ENCODE results near the gene FOXJ3.

FOXJ3 gene

DNA sequence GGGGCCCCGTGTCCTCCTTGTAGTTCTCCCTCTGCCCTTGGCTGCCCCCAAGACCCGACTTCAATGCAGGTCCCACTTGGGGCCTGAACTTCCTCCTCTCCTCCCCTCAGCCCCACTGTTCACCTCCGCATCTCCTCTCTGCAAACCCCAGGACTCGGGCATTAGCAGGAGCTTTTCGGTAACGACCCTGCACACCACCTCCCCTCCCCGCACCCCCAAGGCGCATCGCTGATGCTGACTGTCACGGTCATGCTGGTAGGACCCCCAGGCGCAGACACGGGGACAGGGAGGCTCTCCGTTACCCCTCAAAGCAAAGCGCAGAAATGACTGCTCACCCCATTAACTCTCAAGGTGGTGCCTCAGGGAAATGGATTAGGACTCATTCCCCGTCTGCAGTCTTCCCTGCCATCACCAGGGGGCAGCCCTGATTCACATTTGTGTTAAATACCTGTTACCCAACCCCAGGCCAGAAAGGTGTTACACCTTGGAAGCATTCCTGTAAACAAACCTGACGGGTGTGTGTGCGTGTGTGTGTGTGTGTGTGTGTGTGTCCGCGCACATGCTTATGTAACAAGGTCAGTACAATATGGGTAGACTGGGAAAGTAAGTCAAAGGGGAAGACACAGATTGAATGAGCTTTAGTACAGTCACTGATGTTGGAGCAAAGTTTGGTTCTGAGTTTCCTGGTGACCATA is 188.3 kb downstream of the FOXJ3 start:
- peak; percentile 27 to 49 for DNase-seq (ENCODE audit: low read depth in 2 of 2, low spot score in 1 of 2)

DNA sequence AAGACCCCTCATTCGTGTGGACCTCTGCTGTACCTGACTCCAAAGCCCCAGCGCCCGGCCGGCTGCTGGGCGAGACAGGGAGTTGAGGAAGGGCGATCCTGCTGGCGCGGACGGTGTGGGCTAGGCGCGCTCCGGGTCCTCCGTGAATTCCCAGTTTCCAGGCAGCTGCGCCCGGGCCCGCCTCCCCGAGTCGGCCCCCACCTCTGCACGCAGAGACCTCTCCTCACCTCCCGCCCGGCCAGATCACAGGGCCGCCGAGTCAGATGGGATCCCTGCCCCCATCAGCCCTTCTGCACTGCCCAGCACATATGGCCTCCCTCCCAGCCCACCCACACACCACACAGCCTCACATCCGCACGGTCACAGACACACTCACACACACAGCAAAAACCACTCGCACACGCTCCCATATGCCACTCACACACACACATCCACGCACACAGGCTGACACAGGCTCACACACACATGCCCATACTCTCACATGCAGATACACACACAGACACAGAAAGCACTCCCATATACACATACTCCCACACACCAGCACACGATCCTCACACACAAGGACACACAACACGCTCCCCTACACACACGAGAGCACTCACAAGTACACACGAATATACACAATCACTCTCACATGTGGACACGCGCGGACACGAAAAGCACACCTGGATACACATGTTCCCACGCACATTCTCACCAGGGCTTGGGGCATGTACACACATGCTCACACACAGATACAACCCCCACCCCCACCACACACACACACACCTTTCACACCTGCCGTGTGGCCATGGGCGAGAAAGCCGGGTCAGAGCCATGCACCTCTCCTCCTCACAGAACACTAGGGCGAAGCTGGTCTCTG is 189.0 kb downstream of the FOXJ3 start:
- no peak for DNase-seq (ENCODE audit: low read depth in 2 of 2, low spot score in 1 of 2)

DNA sequence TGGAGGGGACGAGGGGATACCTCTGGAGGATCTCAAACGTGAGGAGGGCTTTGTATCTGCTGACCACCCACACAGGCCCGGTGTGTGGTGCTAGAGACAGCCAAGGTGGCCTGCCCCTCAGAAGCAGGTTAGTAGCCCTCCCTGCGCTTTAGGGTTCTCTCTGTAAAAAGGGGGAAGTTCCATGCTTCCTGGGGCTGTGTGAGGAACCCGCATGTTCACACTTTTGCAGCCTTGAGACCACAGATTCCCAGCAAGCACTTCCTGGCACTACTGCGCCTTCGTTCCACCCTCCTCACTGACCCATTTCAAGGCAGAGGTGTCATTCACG is 189.7 kb downstream of the FOXJ3 start:
- no peak for DNase-seq (ENCODE audit: low read depth in 2 of 2, low spot score in 1 of 2)

DNA sequence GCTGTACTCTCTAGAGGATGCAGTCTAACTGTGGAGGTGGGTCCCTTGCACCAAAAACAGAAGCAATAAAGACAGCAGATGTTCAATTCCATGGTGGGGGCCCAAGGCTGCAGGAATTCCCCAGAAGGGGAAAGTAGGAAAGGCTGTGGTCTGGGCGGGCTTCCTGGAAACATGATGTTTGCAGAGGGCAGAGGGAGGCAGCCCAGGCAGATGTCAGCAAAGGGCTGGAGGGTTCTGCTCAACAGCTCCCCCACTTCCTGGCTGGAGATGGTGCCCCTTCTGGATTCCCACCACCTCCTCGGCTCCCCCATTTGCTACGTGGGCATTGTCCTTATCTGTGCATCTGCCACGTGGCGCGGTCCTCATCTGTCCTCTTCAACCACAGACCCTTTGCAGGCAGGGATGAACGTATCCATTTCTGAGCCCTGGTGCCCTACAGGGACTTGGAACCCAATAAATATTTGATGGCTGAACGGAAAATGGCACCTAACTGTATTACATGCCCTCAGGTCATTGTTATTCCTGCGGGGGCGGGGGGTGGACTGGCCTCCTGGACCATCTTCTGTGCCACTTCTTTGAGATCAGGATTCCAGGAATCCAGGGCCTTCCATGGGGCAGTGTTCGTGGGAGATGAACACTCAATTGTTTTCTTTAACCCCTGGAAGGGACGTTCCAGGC is 190.2 kb downstream of the FOXJ3 start:
- no peak for DNase-seq (ENCODE audit: low read depth in 2 of 2, low spot score in 1 of 2)

DNA sequence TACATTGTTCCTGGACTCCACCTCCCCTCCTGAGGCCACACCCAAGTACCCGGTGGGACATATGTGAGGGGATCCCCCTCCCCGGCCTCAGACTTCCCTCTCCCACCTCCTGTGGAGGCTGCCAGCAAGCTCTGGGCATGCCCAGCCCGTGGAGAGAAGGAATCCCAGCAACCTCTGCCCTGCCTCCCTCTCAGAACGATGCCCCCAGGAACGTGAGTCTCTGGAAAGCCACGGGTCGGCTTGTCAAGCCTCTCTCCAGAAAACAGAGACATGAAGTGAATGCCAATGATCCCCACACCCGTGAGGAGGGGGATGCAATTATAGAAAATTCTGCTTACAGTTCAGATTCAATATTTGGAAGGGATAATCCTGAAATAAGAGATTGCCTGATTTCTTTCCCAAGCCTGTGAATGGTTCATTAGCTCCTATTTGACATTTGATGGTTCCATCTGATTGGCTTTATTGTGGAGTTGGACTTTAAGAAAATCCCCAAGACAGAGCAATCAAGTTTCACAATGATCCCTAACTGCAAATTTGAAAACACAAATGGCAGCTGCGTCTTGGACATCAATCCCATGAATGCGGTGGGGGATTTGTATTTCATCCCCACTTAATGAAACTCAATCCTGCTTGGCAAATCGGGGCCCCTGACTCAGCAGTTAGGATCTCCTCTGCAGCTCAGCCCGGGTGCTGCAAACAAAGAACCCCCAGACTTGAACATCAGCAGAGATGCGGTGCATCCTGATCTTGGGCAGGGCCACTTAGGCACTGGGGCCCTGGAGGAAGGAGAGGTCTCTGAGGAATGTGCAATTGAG is 190.9 kb downstream of the FOXJ3 start:
- DNase-seq (ENCODE audit: low read depth in 2 of 2, low spot score in 1 of 2), result no peak

DNA sequence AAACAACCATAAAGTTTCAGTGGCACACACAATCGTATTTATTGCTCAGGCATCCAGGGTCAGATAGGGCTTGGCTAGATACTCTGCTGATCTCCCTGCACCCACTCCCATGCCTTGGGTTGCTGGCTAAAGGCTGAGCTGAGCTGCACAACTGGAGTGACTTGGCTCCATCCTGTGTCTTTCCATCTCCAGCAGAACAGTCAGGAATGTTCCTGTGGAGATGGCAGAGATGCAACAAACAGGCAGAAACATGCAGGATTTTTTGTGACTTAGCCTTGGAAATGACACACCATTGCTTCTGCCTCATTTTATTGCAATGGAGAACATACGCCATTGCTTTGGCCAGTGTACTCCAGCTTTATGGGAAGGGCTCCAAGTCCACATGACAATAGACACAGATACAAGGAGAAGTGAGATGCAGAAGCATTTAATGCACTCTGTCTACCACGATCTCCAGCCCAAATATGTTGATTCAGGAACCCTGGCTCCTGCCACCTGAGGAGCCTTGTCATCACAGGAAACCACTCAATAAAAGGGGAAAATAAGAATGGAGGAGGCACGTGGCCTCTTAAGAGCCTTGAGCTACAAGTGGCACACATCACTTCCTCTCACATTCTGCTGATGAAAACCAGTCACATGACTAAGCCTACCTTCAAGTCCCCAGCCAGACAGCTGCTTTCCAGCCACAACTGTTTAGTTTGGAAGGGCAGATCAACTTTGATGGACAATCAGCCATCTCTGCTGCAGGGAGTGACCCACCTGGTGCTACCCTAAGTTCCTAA is 191.9 kb downstream of the FOXJ3 start:
- no peak for DNase-seq (ENCODE audit: low read depth in 2 of 2, low spot score in 1 of 2)

DNA sequence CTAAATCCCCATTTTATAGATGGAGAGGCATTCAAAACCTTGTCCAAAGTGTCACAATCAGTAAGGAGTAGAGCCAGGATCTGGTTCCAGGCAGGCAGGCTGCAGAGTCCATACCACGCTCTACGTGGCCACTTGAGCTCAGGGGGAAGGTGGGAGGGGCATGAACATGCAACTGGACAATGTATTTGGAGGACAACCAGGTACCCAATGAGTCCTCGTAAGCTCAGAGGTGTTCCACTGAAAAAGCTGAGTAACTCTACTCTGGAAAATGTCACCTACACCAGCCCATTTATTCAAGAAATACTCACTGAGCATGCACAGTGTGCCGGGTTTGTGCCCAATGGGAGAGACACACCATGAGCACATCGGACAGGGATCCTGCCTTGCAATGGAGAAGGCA is 193.1 kb downstream of the FOXJ3 start:
- DNase-seq (ENCODE audit: low read depth in 2 of 2, low spot score in 1 of 2), result no peak

DNA sequence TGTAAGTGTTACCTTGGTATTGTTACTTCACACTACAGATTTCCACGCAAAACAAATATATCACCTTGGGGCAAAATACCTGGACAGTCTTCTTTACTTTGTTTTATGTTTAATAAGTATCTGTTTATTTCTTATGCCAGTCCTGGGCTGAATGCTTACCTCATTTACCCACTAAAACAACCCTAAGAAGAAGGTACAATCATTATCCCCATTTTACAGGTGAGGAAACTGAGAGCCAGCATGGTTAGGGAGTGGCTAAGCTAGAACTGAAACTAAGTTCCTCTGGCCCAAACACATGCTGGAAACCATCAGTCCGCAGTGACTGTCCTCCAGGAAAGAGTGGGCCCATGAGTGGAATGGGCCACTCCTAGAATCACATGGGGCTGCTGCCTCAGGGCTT is 194.8 kb downstream of the FOXJ3 start:
- no peak for DNase-seq (ENCODE audit: low read depth in 2 of 2, low spot score in 1 of 2)

DNA sequence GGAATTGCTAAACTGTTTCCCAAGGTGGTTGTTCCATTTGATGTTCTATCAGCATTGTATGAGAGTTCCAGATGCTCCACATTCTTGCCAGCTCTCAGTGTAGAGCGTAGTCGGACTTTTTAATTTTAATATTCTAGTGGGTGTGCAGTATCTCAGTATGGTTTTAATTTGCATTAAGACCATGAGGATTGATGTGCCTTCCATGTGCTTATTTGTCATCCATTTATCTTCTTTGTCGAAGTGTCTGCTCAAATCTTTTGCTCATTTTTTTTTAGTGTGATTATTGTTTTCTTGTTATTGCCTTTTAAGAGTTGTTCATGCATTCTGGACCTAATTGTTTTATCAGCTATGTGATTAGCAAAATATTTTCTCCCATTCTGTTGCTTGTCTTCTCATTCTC is 195.6 kb downstream of the FOXJ3 start:
- DNase-seq (ENCODE audit: low read depth in 2 of 2, low spot score in 1 of 2), result no peak

DNA sequence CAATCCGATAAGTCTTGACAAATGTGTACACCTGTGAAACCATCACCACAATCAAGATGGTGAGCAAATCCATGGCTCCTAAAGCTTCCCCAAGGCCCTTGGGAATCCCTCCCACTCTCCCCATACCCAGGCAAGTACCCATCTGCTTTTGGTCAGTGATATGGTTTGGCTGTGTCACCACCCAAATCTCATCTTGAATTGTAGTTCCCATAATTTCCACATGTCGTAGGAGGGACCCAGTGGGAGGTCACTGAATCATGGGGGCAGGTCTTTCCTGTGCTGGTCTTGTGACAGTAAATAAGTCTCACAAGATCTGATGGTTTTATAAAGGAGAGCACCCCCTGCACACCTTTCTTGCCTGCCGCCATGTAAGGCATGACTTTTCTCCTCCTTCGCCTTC is 196.4 kb downstream of the FOXJ3 start:
- no peak for DNase-seq (ENCODE audit: low read depth in 2 of 2, low spot score in 1 of 2)

DNA sequence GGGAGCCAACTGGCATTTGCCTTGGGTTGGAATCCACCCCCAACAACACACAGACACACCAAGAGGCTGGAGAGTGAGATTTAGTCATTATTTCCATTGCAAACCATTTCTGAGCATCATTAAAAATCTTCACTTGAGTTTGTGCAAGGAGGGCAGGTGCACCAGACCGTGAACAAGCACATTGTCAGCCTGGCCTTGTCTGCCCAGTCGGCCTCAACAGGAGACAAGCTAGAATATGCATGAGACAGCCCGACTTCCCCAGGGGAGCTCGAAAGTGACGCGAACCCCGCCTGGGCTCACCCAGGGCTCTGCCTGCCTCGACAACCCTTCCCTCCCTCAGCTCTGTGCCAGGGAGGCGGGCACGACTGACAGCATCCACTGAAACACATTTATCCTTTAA is 197.3 kb downstream of the FOXJ3 start:
- DNase-seq (ENCODE audit: low read depth in 2 of 2, low spot score in 1 of 2), result no peak

DNA sequence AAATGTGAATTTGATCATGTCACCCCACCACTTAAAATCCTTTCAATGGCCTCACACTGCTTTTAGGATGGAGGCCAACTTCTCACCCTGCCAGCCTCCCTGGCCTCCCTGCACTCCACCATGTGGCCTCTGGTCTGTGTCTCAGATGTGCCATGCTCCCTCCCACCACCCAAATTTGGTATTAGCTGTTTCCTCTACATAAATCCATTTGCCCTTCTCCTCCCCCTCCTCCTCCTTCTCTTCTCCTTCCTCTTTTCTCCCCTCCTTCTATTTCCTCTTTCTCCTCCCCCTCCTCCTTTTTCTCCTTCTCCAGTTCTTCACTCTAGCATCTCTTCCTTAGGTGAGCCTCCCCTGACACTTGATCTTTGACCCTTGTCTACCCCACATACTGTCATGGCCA is 198.6 kb downstream of the FOXJ3 start:
- no peak for DNase-seq (ENCODE audit: low read depth in 2 of 2, low spot score in 1 of 2)

DNA sequence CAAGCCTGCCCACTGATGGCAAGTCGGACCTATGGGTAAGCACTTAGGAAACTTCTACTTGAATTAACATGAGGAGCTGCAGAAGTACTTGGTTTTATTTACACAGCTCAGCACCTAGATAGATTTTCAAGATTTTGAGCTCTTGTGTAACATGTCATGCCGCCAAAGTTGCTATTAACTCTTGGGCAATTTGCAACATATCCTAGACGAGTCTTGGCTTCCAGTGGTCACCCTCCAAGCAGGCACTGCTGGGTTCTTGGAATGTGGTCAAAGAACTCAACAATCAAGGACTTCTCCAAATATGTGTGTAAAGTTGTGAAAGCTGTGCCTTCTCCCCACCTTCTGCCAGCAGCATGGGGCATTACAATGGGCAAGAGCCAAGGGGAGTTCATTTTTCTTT is 199.6 kb downstream of the FOXJ3 start:
- DNase-seq (ENCODE audit: low read depth in 2 of 2, low spot score in 1 of 2), result no peak

DNA sequence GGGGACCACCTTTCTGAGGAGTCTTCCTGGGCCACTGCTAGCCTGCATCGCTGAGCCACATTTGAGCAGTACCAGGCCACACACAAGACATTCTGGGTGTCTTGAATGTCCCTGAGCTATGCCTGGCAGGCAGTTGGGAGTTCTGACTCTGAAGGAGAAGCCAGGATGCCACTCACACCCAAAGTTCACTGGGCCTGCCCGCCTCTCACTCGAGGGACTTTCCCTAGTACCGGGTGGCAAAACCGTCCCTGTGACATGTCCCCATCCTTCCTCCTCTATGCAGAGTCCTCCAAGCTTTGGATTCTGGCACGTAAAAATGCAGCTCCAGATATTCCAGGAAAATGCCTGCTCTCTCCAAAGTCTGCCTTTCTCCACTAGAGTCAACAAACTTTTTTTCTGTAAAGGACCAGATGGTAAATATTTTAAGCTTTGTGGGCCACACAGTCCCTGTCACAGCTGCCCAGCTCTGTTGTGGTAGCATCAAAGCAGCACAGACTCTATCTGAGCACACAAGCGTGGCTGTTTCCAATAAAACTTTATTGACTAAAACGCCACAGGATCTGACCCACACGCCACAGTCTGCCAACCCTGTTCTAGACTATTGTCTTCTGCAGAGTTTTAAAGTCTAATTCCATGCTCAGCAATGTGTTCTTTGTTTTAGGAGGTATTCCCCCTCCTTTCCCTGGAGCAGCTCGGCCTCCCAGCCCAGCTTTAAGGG is 201.1 kb downstream of the FOXJ3 start:
- DNase-seq (ENCODE audit: low read depth in 2 of 2, low spot score in 1 of 2), result no peak

DNA sequence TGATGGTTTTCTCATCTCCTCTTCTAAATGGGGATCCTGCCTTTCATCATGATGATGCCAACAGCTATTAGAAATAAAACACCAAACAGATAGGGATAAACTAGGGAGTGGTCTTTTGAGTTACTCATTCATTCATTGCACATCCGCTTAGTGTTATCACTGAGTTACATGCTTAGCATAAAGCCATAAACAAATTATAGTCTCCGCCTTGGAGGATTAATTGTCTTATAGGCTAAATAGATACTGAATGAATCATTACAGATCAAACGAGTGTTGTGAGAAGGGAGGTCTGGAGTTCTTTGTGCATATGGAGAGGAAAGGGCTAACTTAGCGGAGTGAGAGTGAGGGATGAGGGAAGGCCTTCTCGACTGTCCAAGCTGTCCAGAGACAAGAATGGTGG is 201.6 kb downstream of the FOXJ3 start:
- DNase-seq (ENCODE audit: low read depth in 2 of 2, low spot score in 1 of 2), result no peak

DNA sequence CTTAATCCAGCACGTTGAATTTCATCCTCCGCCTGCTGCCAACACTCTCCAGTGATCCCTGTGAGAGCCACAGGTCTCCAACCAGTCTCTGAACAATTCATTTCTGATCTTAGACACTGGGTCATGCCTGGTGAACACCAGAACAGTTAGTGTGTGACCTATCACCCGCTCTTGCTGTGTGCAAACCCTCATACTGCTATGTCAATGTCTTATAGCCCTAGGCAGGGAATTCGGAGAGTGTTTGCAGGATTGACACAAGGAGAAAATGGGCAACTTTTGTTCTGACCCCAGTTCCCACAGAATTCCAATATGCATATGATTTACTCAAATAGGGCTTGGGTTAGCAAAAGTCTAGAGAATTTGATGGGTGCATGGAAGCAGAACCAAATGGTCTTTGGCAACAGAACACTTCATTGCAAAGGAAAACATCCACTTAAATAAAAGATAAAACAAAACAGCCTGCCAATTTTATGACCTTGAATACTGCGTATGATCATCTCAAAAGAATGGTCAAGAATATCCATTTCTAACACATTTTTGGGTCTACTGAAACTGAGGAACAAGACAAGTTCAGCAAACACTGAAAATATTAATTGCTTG is 204.9 kb downstream of the FOXJ3 start:
- DNase-seq (ENCODE audit: low read depth in 2 of 2, low spot score in 1 of 2), result no peak

DNA sequence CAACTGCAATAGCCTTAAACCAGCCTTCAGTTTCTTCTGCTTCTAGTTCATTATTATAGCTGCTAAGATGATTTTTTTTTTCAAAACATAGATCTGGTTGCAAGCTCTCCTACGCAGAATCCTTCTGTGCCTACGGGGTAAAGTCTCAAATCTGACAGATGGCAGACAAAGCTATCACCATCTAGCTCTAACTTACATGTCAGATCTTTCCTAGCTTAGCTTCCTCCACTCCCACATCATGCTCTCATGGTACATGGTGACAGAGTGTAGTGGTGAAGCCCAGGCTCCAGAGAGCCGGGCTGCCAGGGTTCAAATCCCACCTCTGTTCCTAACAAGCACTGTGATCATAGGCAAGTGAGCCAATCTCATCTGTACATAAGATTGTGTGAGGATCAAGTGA is 206.1 kb downstream of the FOXJ3 start:
- no peak for DNase-seq (ENCODE audit: low read depth in 2 of 2, low spot score in 1 of 2)

DNA sequence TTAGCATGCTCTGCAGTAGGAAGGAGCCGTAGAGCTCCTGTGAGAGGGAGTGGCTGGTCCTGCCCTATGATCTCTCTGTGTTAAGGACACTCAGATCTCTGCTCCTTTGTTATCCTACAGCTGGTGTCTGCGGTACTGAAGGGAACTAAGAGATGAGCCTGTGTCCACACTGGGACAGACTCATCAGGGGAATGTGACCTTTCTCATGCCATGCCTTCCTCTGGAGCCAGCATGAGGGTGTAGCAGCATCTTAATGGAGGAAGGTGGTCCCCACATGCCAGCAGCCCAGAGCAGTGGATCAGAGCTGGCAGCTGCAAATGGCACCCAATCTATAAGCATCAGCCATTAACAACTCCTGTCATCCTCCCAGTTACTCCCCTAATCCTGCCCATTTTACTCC is 206.5 kb downstream of the FOXJ3 start:
- no peak for DNase-seq (ENCODE audit: low read depth in 2 of 2, low spot score in 1 of 2)

DNA sequence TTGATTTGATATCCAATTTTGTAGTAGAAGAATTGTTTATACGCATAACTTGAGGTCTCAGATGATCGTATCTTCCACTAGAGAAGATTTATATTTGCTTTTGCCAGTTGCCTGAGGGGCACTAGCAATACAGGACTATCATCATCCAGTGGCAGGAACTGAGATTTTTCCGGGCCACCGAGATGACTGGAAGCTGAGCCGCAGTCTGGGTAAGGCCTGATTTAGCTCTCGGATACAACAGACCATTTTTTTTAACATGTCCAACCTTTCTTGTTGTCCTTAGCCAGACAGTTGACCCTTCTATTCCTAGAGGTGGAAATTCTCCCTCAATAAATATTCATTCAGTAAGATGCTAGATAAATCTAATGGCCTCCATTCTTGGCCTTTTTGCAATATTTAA is 207.3 kb downstream of the FOXJ3 start:
- no peak for DNase-seq (ENCODE audit: low read depth in 2 of 2, low spot score in 1 of 2)

All from stimulated activated CD8-positive, alpha-beta memory T cell treated with anti-CD3 and anti-CD28 coated beads, Interleukin-4, amount 100 ng/mL, for 4 hours (primary cell).